Nephron (organoid): ENCODE results near the gene TRMT61A.

Experiments used
- H3K27ac Mint-ChIP-seq, 3 experiments: 2 replicates each; pipeline ENCODE4 v1.8.0; 2020; ENCODE audit warnings: mixed read lengths in 3 of 3, mild to moderate bottlenecking in 2 of 3, moderate library complexity in 1 of 3
- H3K27me3 Mint-ChIP-seq: 2 replicates; pipeline ENCODE4 v1.8.0; 2021; ENCODE audit warnings: low read depth, mild to moderate bottlenecking, moderate library complexity, mixed read lengths
- H3K36me3 Mint-ChIP-seq: 2 replicates; pipeline ENCODE4 v1.8.0; 2020; ENCODE audit warnings: low read depth, mixed read lengths
- H3K4me1 Mint-ChIP-seq: 2 replicates; pipeline ENCODE4 v1.8.0; 2020; ENCODE audit warnings: mixed read lengths
- H3K4me3 Mint-ChIP-seq, 3 experiments: 2 replicates each; pipeline ENCODE4 v1.8.0; 2020; ENCODE audit warnings: mild to moderate bottlenecking in 3 of 3, mixed read lengths in 3 of 3, moderate library complexity in 2 of 3
- H3K9me3 Mint-ChIP-seq: 2 replicates; pipeline ENCODE4 v1.8.0; 2020; ENCODE audit warnings: mixed read lengths
- CTCF ChIP-seq, 3 experiments: fragments of 200-600 bp; sonication (generic); IDR thresholded peaks; one replicate each; pipeline ENCODE4 v1.5.0; 2021; ENCODE audit warnings: antibody characterized with exemption in 3 of 3; ENCODE audit not compliant: unreplicated experiment in 3 of 3

The TRMT61A gene

GRCh38 chr14:103539056-103539825 is 10.2 kb downstream of the TRMT61A start:
- H3K4me3 Mint-ChIP-seq: no peak overlapping the region
- no peaks in the 10 kb centered on the region for H3K36me3 Mint-ChIP-seq
- no peak for TF ChIP-seq CTCF (IDR thresholded peaks at IDR 0.05; ENCODE audit: unreplicated experiment in 3 of 3)
- no peaks in the 10 kb centered on the region for H3K27me3 Mint-ChIP-seq
- peak overlapping the region in 1 of 3 experiments; percentile 44 for H3K27ac Mint-ChIP-seq
- no peaks in the 10 kb centered on the region for H3K9me3 Mint-ChIP-seq
- H3K4me1 Mint-ChIP-seq: peaks cover 17% of the 10 kb centered on the region

GRCh38 chr14:103540821-103541708 is 12.1 kb downstream of the TRMT61A start:
- Mint-ChIP-seq H3K4me3 (peak overlapping the region in 1 of 3 experiments; percentile 54), H3K27me3 (no peaks in the 10 kb centered on the region), H3K4me1 (peaks cover 21% of the 10 kb centered on the region), H3K36me3 (no peaks in the 10 kb centered on the region), H3K9me3 (no peaks in the 10 kb centered on the region), H3K27ac (peak overlapping the region; percentile 81 to 90 (median 89))
- TF ChIP-seq CTCF (IDR thresholded peaks at IDR 0.05; ENCODE audit: unreplicated experiment in 3 of 3): no peak

GRCh38 chr14:103541709-103542604 is 13.0 kb downstream of the TRMT61A start:
- no peak overlapping the region for H3K4me3 Mint-ChIP-seq
- no peak for TF ChIP-seq CTCF (IDR thresholded peaks at IDR 0.05; ENCODE audit: unreplicated experiment in 3 of 3)
- H3K4me1 Mint-ChIP-seq: peaks cover 18% of the 10 kb centered on the region
- H3K36me3 Mint-ChIP-seq: no peaks in the 10 kb centered on the region
- H3K27ac Mint-ChIP-seq: peak overlapping the region in 2 of 3 experiments; percentile 39 to 51
- H3K27me3 Mint-ChIP-seq: no peaks in the 10 kb centered on the region
- H3K9me3 Mint-ChIP-seq: no peaks in the 10 kb centered on the region

- Mint-ChIP-seq H3K27me3 (no peaks in the 10 kb centered on the region), H3K9me3 (no peaks in the 10 kb centered on the region), H3K27ac (no peak overlapping the region), H3K36me3 (no peaks in the 10 kb centered on the region), H3K4me1 (peaks cover 14% of the 10 kb centered on the region), H3K4me3 (no peak overlapping the region)
- no peak for TF ChIP-seq CTCF (IDR thresholded peaks at IDR 0.05; ENCODE audit: unreplicated experiment in 3 of 3)
These were observed 13.7 kb downstream of the TRMT61A start for GRCh38 chr14:103542605-103543088.

- H3K9me3 Mint-ChIP-seq: no peaks in the 10 kb centered on the region
- H3K4me1 Mint-ChIP-seq: peaks cover 14% of the 10 kb centered on the region
- no peaks in the 10 kb centered on the region for H3K27me3 Mint-ChIP-seq
- H3K27ac Mint-ChIP-seq: no peak overlapping the region
- H3K4me3 Mint-ChIP-seq: no peak overlapping the region
- no peak for TF ChIP-seq CTCF (IDR thresholded peaks at IDR 0.05; ENCODE audit: unreplicated experiment in 3 of 3)
- no peaks in the 10 kb centered on the region for H3K36me3 Mint-ChIP-seq
These were observed 14.1 kb downstream of the TRMT61A start for GRCh38 chr14:103543140-103543539.
